GM21619 (cell line): ENCODE results near the gene OR4A16.

Experiments used
- ATAC-seq: cut with Tn5 transposase; IDR thresholded peaks from one replicate; pipeline ENCODE4 v1.9.1; 2021; ENCODE audit not compliant: unreplicated experiment

OR4A16 gene, protein sequence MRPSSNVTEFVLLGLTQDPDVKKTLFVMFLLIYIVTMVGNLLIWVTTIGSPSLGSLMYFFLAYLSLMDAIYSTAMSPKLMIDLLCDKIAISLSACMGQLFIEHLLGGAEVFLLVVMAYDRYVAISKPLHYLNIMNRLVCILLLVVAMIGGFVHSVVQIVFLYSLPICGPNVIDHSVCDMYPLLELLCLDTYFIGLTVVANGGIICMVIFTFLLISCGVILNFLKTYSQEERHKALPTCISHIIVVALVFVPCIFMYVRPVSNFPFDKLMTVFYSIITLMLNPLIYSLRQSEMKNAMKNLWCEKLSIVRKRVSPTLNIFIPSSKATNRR

DNA sequence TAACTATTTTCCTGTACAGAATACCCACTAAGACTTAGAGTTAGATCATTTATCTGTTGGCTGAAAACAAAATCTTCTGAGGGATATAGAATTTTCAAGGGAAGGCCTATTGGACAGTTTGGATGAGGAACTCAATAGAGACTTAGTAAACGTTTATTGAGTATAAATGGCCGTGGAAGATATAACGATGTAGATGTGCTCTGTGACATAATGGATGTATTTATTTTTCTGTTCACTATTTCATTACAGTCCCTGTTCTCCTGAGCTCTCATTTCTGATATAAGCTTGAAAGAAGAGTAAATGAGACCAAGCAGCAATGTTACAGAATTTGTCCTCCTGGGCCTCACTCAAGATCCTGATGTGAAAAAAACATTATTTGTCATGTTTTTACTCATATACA lies at the start of gene OR4A16:
TSS of gene OR4A16 (plus strand) at position 301 of the 400 bp plus-strand sequence. CDS start at position 301, 0 bp downstream.
- ATAC-seq: no peak

DNA sequence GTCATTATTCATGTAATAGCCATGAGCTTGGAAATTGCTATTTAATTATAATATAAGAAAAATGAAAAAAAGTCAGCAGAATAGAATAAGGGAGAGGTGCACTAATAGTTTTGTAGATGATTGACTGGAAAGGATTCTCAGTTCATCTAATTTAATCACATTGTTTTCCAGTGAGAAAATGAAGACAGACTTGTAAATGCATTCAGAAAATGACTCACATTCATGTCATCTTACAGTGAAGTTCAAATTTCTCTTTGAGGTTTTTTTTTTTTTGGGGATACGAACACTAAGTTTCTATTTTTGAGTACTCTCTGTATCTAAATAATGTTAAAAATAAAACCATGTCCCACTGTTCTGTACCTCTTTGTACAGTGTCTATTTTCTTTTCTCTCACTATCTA lies 18.5 kb upstream of the OR4A16 start:
- ATAC-seq: no peak

- no peak for ATAC-seq
Observed at GRCh38 chr11:55345306-55345705, 2.3 kb downstream of the OR4A16 start.

DNA sequence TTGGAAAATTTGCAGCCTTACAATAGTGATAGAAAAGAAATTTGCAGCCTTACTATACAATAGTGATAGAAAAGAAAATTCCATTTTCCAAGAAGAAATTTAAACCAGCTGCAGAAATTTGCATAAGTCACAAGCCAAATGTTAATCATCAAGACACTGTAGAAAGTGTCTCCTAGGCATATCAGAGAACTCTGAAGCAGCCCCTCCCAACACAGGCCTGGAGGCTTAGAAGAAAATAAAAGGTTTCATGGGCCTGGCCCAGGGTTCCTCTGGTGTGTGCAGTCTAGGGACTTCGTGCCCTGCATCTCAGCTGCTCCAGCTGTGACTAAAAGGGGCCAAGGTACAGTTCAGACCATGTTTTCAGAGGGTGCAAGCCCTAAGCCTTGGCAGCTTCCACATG lies 6.0 kb downstream of the OR4A16 start:
- ATAC-seq: no peak

DNA sequence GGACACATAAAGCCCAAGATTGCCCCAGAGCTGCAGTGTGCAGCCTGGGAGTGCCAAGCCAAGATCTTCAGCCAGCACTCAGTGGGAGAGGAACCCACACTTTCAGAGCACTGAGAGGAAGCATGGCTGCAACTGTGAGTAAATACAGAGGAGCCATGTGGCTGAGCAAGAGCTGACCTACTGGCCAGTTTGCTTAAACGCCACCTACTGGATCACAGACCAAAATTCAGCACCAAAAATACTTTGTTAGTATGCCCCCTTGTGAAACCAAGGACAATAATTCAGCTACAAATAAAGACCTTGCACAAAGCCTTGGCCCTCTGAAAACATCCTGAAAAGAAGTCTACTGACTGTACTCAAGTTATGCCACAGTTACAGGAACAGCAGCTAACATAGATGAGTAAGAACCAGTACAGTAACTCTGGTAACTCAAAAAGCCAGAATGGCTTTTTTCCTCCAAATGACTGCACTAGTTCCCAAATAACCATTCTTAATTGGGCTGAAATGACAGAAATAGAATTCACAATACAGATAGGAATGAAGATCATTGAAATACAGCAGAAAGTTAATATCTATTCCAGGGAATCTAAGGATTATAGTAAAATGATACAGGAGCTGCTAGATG lies 14.7 kb downstream of the OR4A16 start:
- no peak for ATAC-seq

DNA sequence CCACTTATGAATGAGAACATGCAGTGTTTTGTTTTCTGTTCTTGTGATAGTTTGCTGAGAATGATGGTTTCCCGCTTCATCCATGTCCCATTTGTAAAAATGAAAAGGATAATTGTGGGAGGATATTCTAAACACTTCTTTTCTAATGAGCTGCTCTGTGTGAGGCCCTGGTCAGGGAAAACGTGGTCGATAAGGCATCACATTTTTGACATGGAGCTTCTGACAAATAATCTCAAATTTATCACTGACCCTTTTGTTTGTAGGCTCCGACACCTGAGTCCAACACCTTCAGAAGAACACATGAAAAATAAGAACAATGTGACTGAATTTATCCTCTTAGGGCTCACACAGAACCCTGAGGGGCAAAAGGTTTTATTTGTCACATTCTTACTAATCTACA lies 24.7 kb downstream of the OR4A16 start, which contains the start of gene OR4A15:
TSS of gene OR4A15 (plus strand) at position 301 of the 400 bp plus-strand sequence. CDS start at position 301, 0 bp downstream.
- no peak for ATAC-seq
